ENCODE data around the gene PTPRJ. TPM values are rescaled to one million over a fixed set of nuclear protein-coding genes. Genes with fewer than 3 reads are reported as not detected.

Gene PTPRJ
- total RNA-seq, 1 experiment from 2014 or later, result 43.7 TPM

- Histone ChIP-seq H2AFZ (no peak overlapping the region), H4K20me1 (ENCODE audit: insufficient read depth) (peaks cover 16% of the 10 kb centered on the region), H3F3A (ENCODE audit: insufficient read depth, low read depth) (peaks cover 27% of the 10 kb centered on the region; the same call in 1 of the 2 replicates), H3K9me2 (ENCODE audit: insufficient read depth) (no peaks in the 10 kb centered on the region), H3K4me2 (no peak overlapping the region), H3K36me3 (ENCODE audit: low read depth) (peaks cover 14% of the 10 kb centered on the region; the same call in 1 of the 2 replicates), H3K9me3 (ENCODE audit: insufficient read depth, low read depth) (no peaks in the 10 kb centered on the region), H3K4me3 (no peak overlapping the region), H3K4me1 (replicated peaks; ENCODE audit: insufficient read depth) (peaks cover 18% of the 10 kb centered on the region), H3K27me3 (ENCODE audit: insufficient read depth, low read depth) (no peaks in the 10 kb centered on the region), H3K79me2 (ENCODE audit: low read depth) (peaks cover 86% of the 10 kb centered on the region), H3K27ac (no peak overlapping the region)
- ChIA-PET CTCF (no interaction called here), POLR2A (ENCODE audit: unreplicated experiment) (no interaction called here)
- peak; percentile 10 to 39 for DNase-seq
- no peak for TF ChIP-seq CTCF (conservative IDR thresholded peaks at IDR 0.05)
- TF ChIP-seq EZH2 (IDR thresholded peaks at IDR 0.05; ENCODE audit: low read depth), result no peak
- intact Hi-C loops (cut with micrococcal nuclease; ENCODE audit: unreplicated experiment), result no loop called here
- no TSS peak for BruUV-seq (replicated peaks)
Observed at GRCh38 chr11:48025293-48025983, 45.1 kb downstream of the PTPRJ start.

GRCh38 chr11:48025984-48026340, 45.6 kb downstream of the PTPRJ start:
- Histone ChIP-seq H3K4me3 (no peak overlapping the region), H3K79me2 (ENCODE audit: low read depth) (peaks cover 85% of the 10 kb centered on the region), H3K36me3 (ENCODE audit: low read depth) (peaks cover 10% of the 10 kb centered on the region; the same call in 1 of the 2 replicates), H3K9me2 (ENCODE audit: insufficient read depth) (no peaks in the 10 kb centered on the region), H3K4me1 (replicated peaks; ENCODE audit: insufficient read depth) (peaks cover 23% of the 10 kb centered on the region), H3K27ac (no peak overlapping the region), H4K20me1 (ENCODE audit: insufficient read depth) (peaks cover 11% of the 10 kb centered on the region), H3K9me3 (ENCODE audit: insufficient read depth, low read depth) (no peaks in the 10 kb centered on the region), H3K27me3 (ENCODE audit: insufficient read depth, low read depth) (no peaks in the 10 kb centered on the region), H2AFZ (no peak overlapping the region), H3F3A (ENCODE audit: insufficient read depth, low read depth) (peaks cover 27% of the 10 kb centered on the region; the same call in 1 of the 2 replicates), H3K4me2 (no peak overlapping the region)
- peak in 1 of 2 experiments; percentile 23 for DNase-seq
- intact Hi-C loops (cut with micrococcal nuclease; ENCODE audit: unreplicated experiment), result no loop called here
- POLR2A ChIA-PET (ENCODE audit: unreplicated experiment), result no interaction called here
- no TSS peak for BruUV-seq (replicated peaks)
- CTCF ChIA-PET, result no interaction called here
- no peak for TF ChIP-seq EZH2 (IDR thresholded peaks at IDR 0.05; ENCODE audit: low read depth)
- no peak for TF ChIP-seq CTCF (conservative IDR thresholded peaks at IDR 0.05)

- peak in 1 of 2 experiments; percentile 10 for DNase-seq
- H3K27ac ChIP-seq, result 0 out of 2 replicates have a peak overlapping the region, but pooled peaks have one; percentile 2
- H3K9me3 ChIP-seq (ENCODE audit: insufficient read depth, low read depth), result no peaks in the 10 kb centered on the region
- H4K20me1 ChIP-seq (ENCODE audit: insufficient read depth), result no peaks in the 10 kb centered on the region
- no TSS peak for BruUV-seq (replicated peaks)
- no peaks in the 10 kb centered on the region for H3K27me3 ChIP-seq (ENCODE audit: insufficient read depth, low read depth)
- peaks cover 91% of the 10 kb centered on the region for H3K79me2 ChIP-seq (ENCODE audit: low read depth)
- TF ChIP-seq EZH2 (IDR thresholded peaks at IDR 0.05; ENCODE audit: low read depth), result no peak
- CTCF ChIA-PET, result interaction anchor here (0.6 kb wide), 1 partner anchor 38 kb away, joined by 5 read pairs; no protein-coding TSS in a partner anchor
- POLR2A ChIA-PET (ENCODE audit: unreplicated experiment), result no interaction called here
- H3K4me1 ChIP-seq (replicated peaks; ENCODE audit: insufficient read depth), result peaks cover 37% of the 10 kb centered on the region
- H2AFZ ChIP-seq, result no peak overlapping the region
- no peak overlapping the region for H3K4me3 ChIP-seq
- H3K4me2 ChIP-seq, result no peak overlapping the region
- H3K9me2 ChIP-seq (ENCODE audit: insufficient read depth), result no peaks in the 10 kb centered on the region
- peaks cover 27% of the 10 kb centered on the region; the same call in 1 of the 2 replicates for H3F3A ChIP-seq (ENCODE audit: insufficient read depth, low read depth)
- H3K36me3 ChIP-seq (ENCODE audit: low read depth), result peaks cover 19% of the 10 kb centered on the region
- intact Hi-C loops (cut with micrococcal nuclease; ENCODE audit: unreplicated experiment), result no loop called here
Observed at GRCh38 chr11:48028914-48029680, 48.7 kb downstream of the PTPRJ start.

All from PC-9 (cell line).